Measurements from ENCODE around the gene TP53I13.

Gene TP53I13

DNA sequence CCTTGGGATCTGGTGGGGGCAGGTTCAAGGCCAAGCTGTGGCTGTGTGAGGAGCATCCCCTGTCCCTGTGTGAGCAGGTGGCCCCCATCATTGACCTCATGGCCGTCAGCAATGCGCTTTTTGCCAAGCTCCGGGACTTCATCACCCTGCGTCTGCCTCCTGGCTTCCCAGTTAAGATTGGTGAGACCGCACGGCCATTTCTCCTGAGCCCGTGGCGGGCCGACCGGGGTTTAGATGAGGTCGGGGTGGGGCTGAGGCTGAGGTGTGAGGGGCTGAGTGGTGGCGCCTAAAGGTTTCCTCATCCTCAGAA lies 43.5 kb downstream of the TP53I13 start:
- Histone ChIP-seq H3K9me3 (ENCODE audit: low read length) (no peaks in the 10 kb centered on the region), H2AFZ (ENCODE audit: low read length) (no peak overlapping the region), H3K36me3 (ENCODE audit: insufficient read depth, low read length) (no peaks in the 10 kb centered on the region), H3K79me2 (ENCODE audit: insufficient read depth, low read length) (no peaks in the 10 kb centered on the region), H3K9ac (ENCODE audit: low read length) (no peak overlapping the region), H3F3A (ENCODE audit: insufficient read depth, low read length) (no peaks in the 10 kb centered on the region), H3K27me3 (ENCODE audit: insufficient read depth, low read length) (peaks cover 4% of the 10 kb centered on the region; the same call in 1 of the 2 replicates), H3K4me2 (ENCODE audit: low read length) (no peak overlapping the region), H3K27ac (ENCODE audit: low read depth, low read length, poor library complexity, severe bottlenecking) (no peak overlapping the region), H3K4me3 (ENCODE audit: low read depth, low read length, poor library complexity, severe bottlenecking) (no peak overlapping the region), H4K20me1 (ENCODE audit: insufficient read depth, low read length) (no peaks in the 10 kb centered on the region), H3K4me1 (ENCODE audit: insufficient read depth, low read length, severe bottlenecking) (peaks cover 61% of the 10 kb centered on the region), H3K9me2 (ENCODE audit: low read depth, low read length) (no peaks in the 10 kb centered on the region)
- no peak for TF ChIP-seq EZH2 (IDR thresholded peaks at IDR 0.05; ENCODE audit: borderline replicate concordance, low read length)
- TF ChIP-seq, protein P1, sequence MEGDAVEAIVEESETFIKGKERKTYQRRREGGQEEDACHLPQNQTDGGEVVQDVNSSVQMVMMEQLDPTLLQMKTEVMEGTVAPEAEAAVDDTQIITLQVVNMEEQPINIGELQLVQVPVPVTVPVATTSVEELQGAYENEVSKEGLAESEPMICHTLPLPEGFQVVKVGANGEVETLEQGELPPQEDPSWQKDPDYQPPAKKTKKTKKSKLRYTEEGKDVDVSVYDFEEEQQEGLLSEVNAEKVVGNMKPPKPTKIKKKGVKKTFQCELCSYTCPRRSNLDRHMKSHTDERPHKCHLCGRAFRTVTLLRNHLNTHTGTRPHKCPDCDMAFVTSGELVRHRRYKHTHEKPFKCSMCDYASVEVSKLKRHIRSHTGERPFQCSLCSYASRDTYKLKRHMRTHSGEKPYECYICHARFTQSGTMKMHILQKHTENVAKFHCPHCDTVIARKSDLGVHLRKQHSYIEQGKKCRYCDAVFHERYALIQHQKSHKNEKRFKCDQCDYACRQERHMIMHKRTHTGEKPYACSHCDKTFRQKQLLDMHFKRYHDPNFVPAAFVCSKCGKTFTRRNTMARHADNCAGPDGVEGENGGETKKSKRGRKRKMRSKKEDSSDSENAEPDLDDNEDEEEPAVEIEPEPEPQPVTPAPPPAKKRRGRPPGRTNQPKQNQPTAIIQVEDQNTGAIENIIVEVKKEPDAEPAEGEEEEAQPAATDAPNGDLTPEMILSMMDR (IDR thresholded peaks at IDR 0.05; ENCODE audit: low read length) = no peak

DNA sequence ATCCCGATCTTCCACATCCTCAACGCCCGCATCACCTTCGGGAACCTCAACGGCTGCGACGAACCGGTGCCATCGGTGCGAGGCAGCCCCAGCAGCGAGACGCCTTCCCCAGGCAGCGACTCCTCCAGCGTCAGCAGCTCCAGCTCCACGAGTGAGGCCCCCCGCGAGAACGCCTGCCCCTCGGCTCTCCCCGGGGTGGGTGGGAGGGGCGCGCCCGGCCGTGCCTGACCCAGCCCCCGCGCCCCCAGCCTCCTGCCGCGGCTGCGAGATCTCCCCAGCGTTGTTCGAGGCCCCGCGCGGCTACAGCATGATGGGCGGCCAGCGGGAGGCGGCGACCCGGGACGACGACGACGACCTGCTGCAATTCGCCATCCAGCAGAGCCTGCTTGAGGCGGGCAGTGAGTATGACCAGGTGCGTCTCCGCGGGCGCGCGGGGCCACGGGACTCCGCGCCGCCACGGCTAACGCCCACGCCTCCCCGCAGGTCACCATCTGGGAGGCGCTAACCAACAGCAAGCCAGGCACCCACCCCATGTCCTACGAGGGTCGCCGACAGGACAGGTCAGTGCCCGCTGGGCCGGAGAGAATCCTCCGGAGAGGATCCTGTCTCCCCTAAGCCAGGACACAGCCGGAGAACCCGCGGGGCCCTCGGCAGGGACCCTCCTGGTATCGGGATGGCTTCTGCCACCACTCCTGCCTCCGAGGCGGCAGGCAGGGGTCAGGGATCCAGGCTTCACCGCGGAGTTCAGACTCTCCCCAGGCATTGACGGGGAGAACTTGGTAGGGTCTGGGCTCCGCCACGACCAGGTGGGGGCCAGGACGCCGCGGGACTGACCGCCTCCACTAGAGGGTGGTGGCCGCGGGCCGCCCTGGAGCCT lies 44.1 kb downstream of the TP53I13 start:
- H3K4me3 ChIP-seq (ENCODE audit: low read depth, low read length, poor library complexity, severe bottlenecking) = peak overlapping the region; percentile 58
- peak overlapping the region; percentile 82 for H3K4me2 ChIP-seq (ENCODE audit: low read length)

DNA sequence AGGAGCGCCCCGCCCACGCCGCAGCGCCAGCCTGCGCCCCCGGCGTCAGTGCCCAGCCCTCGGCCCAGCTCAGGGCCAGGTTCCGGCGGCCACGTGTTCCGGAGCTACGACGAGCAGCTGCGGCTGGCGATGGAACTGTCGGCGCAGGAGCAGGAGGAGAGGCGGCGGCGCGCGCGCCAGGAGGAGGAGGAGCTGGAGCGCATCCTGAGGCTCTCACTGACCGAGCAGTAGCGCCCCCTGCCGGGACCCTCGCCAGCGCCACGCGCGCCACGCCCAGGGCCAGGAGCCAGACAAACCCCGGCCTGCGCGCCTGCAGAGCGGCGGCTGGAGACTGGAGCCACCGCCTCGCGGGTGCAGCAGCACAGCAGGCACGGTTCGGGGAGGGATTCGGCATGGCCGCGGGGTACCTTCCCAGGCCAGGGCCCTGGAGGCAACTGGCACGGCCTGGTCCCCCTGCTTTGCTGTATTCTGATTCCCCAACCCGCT lies 44.9 kb downstream of the TP53I13 start:
- H3K4me3 ChIP-seq (ENCODE audit: low read depth, low read length, poor library complexity, severe bottlenecking) = peak overlapping the region; percentile 58
- H3K4me2 ChIP-seq (ENCODE audit: low read length) = peak overlapping the region; percentile 82
- peaks cover 4% of the 10 kb centered on the region; the same call in 1 of the 2 replicates for H3K27me3 ChIP-seq (ENCODE audit: insufficient read depth, low read length)

More for the DNA sequence above, 44.1 kb downstream of the TP53I13 start:
- no peaks in the 10 kb centered on the region for H3K9me3 ChIP-seq (ENCODE audit: low read length)
- H3K4me1 ChIP-seq (ENCODE audit: insufficient read depth, low read length, severe bottlenecking) = peaks cover 60% of the 10 kb centered on the region
- H3K27ac ChIP-seq (ENCODE audit: low read depth, low read length, poor library complexity, severe bottlenecking) = no peak overlapping the region
- no peaks in the 10 kb centered on the region for H4K20me1 ChIP-seq (ENCODE audit: insufficient read depth, low read length)
- no peak overlapping the region for H2AFZ ChIP-seq (ENCODE audit: low read length)
- H3K36me3 ChIP-seq (ENCODE audit: insufficient read depth, low read length) = no peaks in the 10 kb centered on the region
- H3K27me3 ChIP-seq (ENCODE audit: insufficient read depth, low read length) = peaks cover 4% of the 10 kb centered on the region; the same call in 1 of the 2 replicates
- no peaks in the 10 kb centered on the region for H3F3A ChIP-seq (ENCODE audit: insufficient read depth, low read length)
- TF ChIP-seq EZH2 (IDR thresholded peaks at IDR 0.05; ENCODE audit: borderline replicate concordance, low read length) = no peak
- TF ChIP-seq, protein P1 (IDR thresholded peaks at IDR 0.05; ENCODE audit: low read length) = no peak
- no peaks in the 10 kb centered on the region for H3K79me2 ChIP-seq (ENCODE audit: insufficient read depth, low read length)
- no peaks in the 10 kb centered on the region for H3K9me2 ChIP-seq (ENCODE audit: low read depth, low read length)
- H3K9ac ChIP-seq (ENCODE audit: low read length) = peak overlapping the region; percentile 36; the same call in 1 of the 2 replicates

More for the DNA sequence above, 44.9 kb downstream of the TP53I13 start:
- TF ChIP-seq EZH2 (IDR thresholded peaks at IDR 0.05; ENCODE audit: borderline replicate concordance, low read length) = no peak
- TF ChIP-seq, protein P1 (IDR thresholded peaks at IDR 0.05; ENCODE audit: low read length) = peak; percentile 81
- no peaks in the 10 kb centered on the region for H3K36me3 ChIP-seq (ENCODE audit: insufficient read depth, low read length)
- H3F3A ChIP-seq (ENCODE audit: insufficient read depth, low read length) = no peaks in the 10 kb centered on the region
- no peaks in the 10 kb centered on the region for H3K79me2 ChIP-seq (ENCODE audit: insufficient read depth, low read length)
- H3K4me1 ChIP-seq (ENCODE audit: insufficient read depth, low read length, severe bottlenecking) = peaks cover 60% of the 10 kb centered on the region
- no peaks in the 10 kb centered on the region for H4K20me1 ChIP-seq (ENCODE audit: insufficient read depth, low read length)
- no peaks in the 10 kb centered on the region for H3K9me2 ChIP-seq (ENCODE audit: low read depth, low read length)
- H3K9ac ChIP-seq (ENCODE audit: low read length) = peak overlapping the region; percentile 43; the same call in 1 of the 2 replicates
- H2AFZ ChIP-seq (ENCODE audit: low read length) = no peak overlapping the region
- H3K27ac ChIP-seq (ENCODE audit: low read depth, low read length, poor library complexity, severe bottlenecking) = no peak overlapping the region
- no peaks in the 10 kb centered on the region for H3K9me3 ChIP-seq (ENCODE audit: low read length)

All from OCI-LY1 (cell line).